ENCODE data around the gene PCDHGC3.

Gene PCDHGC3

GRCh38 chr5:141516672-141517025, 40.9 kb downstream of the PCDHGC3 start:
- peaks cover 74% of the 10 kb centered on the region for H3F3A ChIP-seq (ENCODE audit: insufficient read depth)
- no peaks in the 10 kb centered on the region for H3K9me3 ChIP-seq (ENCODE audit: insufficient read depth, low read length)
- peaks cover 7% of the 10 kb centered on the region; the same call in 1 of the 2 replicates for H3K36me3 ChIP-seq (ENCODE audit: low read length)
- peak overlapping the region; percentile 87 for H3K4me2 ChIP-seq (ENCODE audit: low read depth, low read length, poor library complexity, severe bottlenecking)
- peak overlapping the region; percentile 84 for H3K9ac ChIP-seq (ENCODE audit: low read length)
- no peaks in the 10 kb centered on the region for H3K27me3 ChIP-seq (ENCODE audit: low read length)
- no peaks in the 10 kb centered on the region for H4K20me1 ChIP-seq (ENCODE audit: low read depth, low read length)
- TF ChIP-seq EZH2phosphoT487 (conservative IDR thresholded peaks at IDR 0.05; ENCODE audit: low read length) = no peak
- no peak for TF ChIP-seq CTCF (IDR thresholded peaks at IDR 0.05; ENCODE audit: insufficient read depth, low read length, poor library complexity, severe bottlenecking)
- H3K9me2 ChIP-seq (replicated peaks; ENCODE audit: insufficient read depth, low read length) = no peaks in the 10 kb centered on the region
- peak overlapping the region; percentile 99 for H3K27ac ChIP-seq (ENCODE audit: low read depth, low read length)
- no peak overlapping the region for H2AFZ ChIP-seq (ENCODE audit: low read depth, low read length, severe bottlenecking)
- H3K79me2 ChIP-seq (ENCODE audit: insufficient read depth, low read length) = peaks cover 6% of the 10 kb centered on the region; the same call in 1 of the 2 replicates
- no peak overlapping the region for H3K4me3 ChIP-seq (ENCODE audit: insufficient read depth, low read length, poor library complexity, severe bottlenecking)

GRCh38 chr5:141517312-141517711, 41.5 kb downstream of the PCDHGC3 start:
- no peak overlapping the region for H2AFZ ChIP-seq (ENCODE audit: low read depth, low read length, severe bottlenecking)

GRCh38 chr5:141517880-141518617, 42.3 kb downstream of the PCDHGC3 start:
- Histone ChIP-seq H2AFZ (ENCODE audit: low read depth, low read length, severe bottlenecking) (no peak overlapping the region), H3K9ac (ENCODE audit: low read length) (no peak overlapping the region), H3K27ac (ENCODE audit: low read depth, low read length) (peak overlapping the region; percentile 99), H3K79me2 (ENCODE audit: insufficient read depth, low read length) (peaks cover 13% of the 10 kb centered on the region; the same call in 1 of the 2 replicates), H3K27me3 (ENCODE audit: low read length) (no peaks in the 10 kb centered on the region), H3K9me3 (ENCODE audit: insufficient read depth, low read length) (no peaks in the 10 kb centered on the region), H3F3A (ENCODE audit: insufficient read depth) (peaks cover 62% of the 10 kb centered on the region), H4K20me1 (ENCODE audit: low read depth, low read length) (no peaks in the 10 kb centered on the region), H3K4me3 (ENCODE audit: insufficient read depth, low read length, poor library complexity, severe bottlenecking) (no peak overlapping the region), H3K9me2 (replicated peaks; ENCODE audit: insufficient read depth, low read length) (no peaks in the 10 kb centered on the region), H3K4me2 (ENCODE audit: low read depth, low read length, poor library complexity, severe bottlenecking) (peak overlapping the region; percentile 2), H3K36me3 (ENCODE audit: low read length) (peaks cover 21% of the 10 kb centered on the region)
- TF ChIP-seq CTCF (IDR thresholded peaks at IDR 0.05; ENCODE audit: insufficient read depth, low read length, poor library complexity, severe bottlenecking) (no peak), EZH2phosphoT487 (conservative IDR thresholded peaks at IDR 0.05; ENCODE audit: low read length) (no peak)

More at GRCh38 chr5:141517312-141517711, 41.5 kb downstream of the PCDHGC3 start:
- peak overlapping the region; percentile 99 for H3K27ac ChIP-seq (ENCODE audit: low read depth, low read length)
- no peak overlapping the region for H3K4me2 ChIP-seq (ENCODE audit: low read depth, low read length, poor library complexity, severe bottlenecking)
- peaks cover 14% of the 10 kb centered on the region; the same call in 1 of the 2 replicates for H3K36me3 ChIP-seq (ENCODE audit: low read length)
- H4K20me1 ChIP-seq (ENCODE audit: low read depth, low read length) = no peaks in the 10 kb centered on the region
- TF ChIP-seq EZH2phosphoT487 (conservative IDR thresholded peaks at IDR 0.05; ENCODE audit: low read length) = no peak
- no peak for TF ChIP-seq CTCF (IDR thresholded peaks at IDR 0.05; ENCODE audit: insufficient read depth, low read length, poor library complexity, severe bottlenecking)
- H3K9ac ChIP-seq (ENCODE audit: low read length) = no peak overlapping the region
- H3F3A ChIP-seq (ENCODE audit: insufficient read depth) = peaks cover 69% of the 10 kb centered on the region
- no peaks in the 10 kb centered on the region for H3K9me3 ChIP-seq (ENCODE audit: insufficient read depth, low read length)
- peaks cover 11% of the 10 kb centered on the region; the same call in 1 of the 2 replicates for H3K79me2 ChIP-seq (ENCODE audit: insufficient read depth, low read length)
- H3K4me3 ChIP-seq (ENCODE audit: insufficient read depth, low read length, poor library complexity, severe bottlenecking) = no peak overlapping the region
- no peaks in the 10 kb centered on the region for H3K27me3 ChIP-seq (ENCODE audit: low read length)
- no peaks in the 10 kb centered on the region for H3K9me2 ChIP-seq (replicated peaks; ENCODE audit: insufficient read depth, low read length)
